Endodermal cell (in vitro differentiated cells): Measurements from ENCODE around the gene ADSS2. TPM values are rescaled to one million over a fixed set of nuclear protein-coding genes. Genes with fewer than 3 reads are reported as not detected.
A peak's percentile ranks its signal among the peaks of the same experiment; 100 is the strongest.
"Not testable (repeated sequence)": the region's sequence is repeated elsewhere in the genome, so short reads cannot be mapped to it uniquely, and the experiment has no call there.

Experiments used
- DNase-seq: peaks from one replicate; pipeline ENCODE4 v3.0.0-alpha.2; 2017
- H3K27ac ChIP-seq: 2 replicates; pipeline ENCODE4 v1.5.1; 2013; ENCODE audit warnings: mild to moderate bottlenecking, low read depth, low read length, moderate library complexity
- H3K27me3 ChIP-seq: 2 replicates; pipeline ENCODE4 v1.6.1; 2013; ENCODE audit warnings: mild to moderate bottlenecking, low read length, moderate library complexity; ENCODE audit not compliant: insufficient read depth, control insufficient read depth, poor library complexity, severe bottlenecking
- H3K36me3 ChIP-seq: 2 replicates; pipeline ENCODE4 v1.7.0; 2013; ENCODE audit warnings: mild to moderate bottlenecking, low read length, moderate library complexity; ENCODE audit not compliant: control insufficient read depth, insufficient read depth
- H3K4me1 ChIP-seq: one replicate; pipeline ENCODE4 v1.7.0; 2013; ENCODE audit warnings: low read length; ENCODE audit not compliant: control insufficient read depth, insufficient read depth
- H3K4me3 ChIP-seq: 2 replicates; pipeline ENCODE4 v1.5.1; 2013; ENCODE audit warnings: mild to moderate bottlenecking, low read length, moderate library complexity
- H3K9ac ChIP-seq: 2 replicates; pipeline ENCODE4 v1.6.1; 2013; ENCODE audit warnings: mild to moderate bottlenecking, low read length, moderate library complexity; ENCODE audit not compliant: poor library complexity, severe bottlenecking; ENCODE audit errors: extremely low read depth
- H3K9me3 ChIP-seq: 2 replicates; pipeline ENCODE4 v1.6.1; 2013; ENCODE audit warnings: mild to moderate bottlenecking, low read length, moderate library complexity; ENCODE audit not compliant: control insufficient read depth
- H3K27ac Mint-ChIP-seq: 2 replicates; pipeline ENCODE4 v1.8.0; 2020; ENCODE audit warnings: mixed read lengths
- H3K27me3 Mint-ChIP-seq: 2 replicates; pipeline ENCODE4 v1.8.0; 2021; ENCODE audit warnings: mild to moderate bottlenecking, mixed read lengths; ENCODE audit not compliant: insufficient read depth
- H3K36me3 Mint-ChIP-seq: 2 replicates; pipeline ENCODE4 v1.8.0; 2020; ENCODE audit warnings: low read depth, mixed read lengths
- H3K4me1 Mint-ChIP-seq: 2 replicates; pipeline ENCODE4 v1.8.0; 2020; ENCODE audit warnings: mixed read lengths
- H3K4me3 Mint-ChIP-seq: 2 replicates; pipeline ENCODE4 v1.8.0; 2020; ENCODE audit warnings: mild to moderate bottlenecking, moderate library complexity, mixed read lengths
- H3K9me3 Mint-ChIP-seq: 2 replicates; pipeline ENCODE4 v1.8.0; 2020; ENCODE audit warnings: mild to moderate bottlenecking, mixed read lengths
- CTCF ChIP-seq: fragments of 200-600 bp; sonication (generic); conservative IDR thresholded peaks from 2 replicates; pipeline ENCODE4 v1.5.0; 2021; ENCODE audit warnings: antibody characterized with exemption, mild to moderate bottlenecking
- WGBS, 2 experiments: methylation state at CpG; one replicate each; pipeline versions ENCODE4 v1.1.5 to v1.1.7; 2013; ENCODE audit warnings: missing lambda C conversion rate in 2 of 2, mixed read lengths in 1 of 2; ENCODE audit not compliant: insufficient coverage in 1 of 2, insufficient read length in 1 of 2; 5-methylcytosine and 5-hydroxymethylcytosine counted together
- total RNA-seq, 2 donors: library from RNA; stranded (reverse); fragmentation: NEBNext Ultra II Directional in 1 of 2; extraction: Animal tissue kit (Norgen Biotek cat#: 25700) in 1 of 2; gene quantifications; 2 replicates in 1 of 2; 3 replicates in 1 of 2; pipeline ENCODE4 v1.2.1, GENCODE V29; 2021

The ADSS2 gene
- total RNA-seq, 2 donors from 2014 or later: 45.9 to 50.2 TPM

DNA sequence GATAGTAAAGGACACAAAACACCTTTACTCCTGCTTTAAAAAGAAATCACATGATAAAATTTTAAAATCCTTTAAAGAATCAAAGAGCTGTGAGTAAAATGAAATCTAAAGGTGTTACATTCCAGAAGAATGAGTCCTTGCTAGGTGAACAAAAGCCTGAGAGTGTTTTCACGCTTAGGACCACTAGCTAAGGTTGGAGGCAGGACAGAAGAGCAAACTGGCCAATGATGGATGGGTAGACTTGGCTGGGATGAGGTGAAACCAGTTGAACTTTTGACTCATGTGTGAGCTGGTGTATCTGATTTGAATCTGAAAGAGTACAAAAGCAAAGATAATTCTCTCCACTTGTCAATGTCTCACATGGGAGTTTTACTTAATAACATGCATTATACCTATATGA is 44.5 kb upstream of the ADSS2 start:
- Histone ChIP-seq H3K9me3 (no peaks in the 10 kb centered on the region), H3K36me3 (no peaks in the 10 kb centered on the region), H3K27ac (no peak overlapping the region), H3K4me1 (no peaks in the 10 kb centered on the region), H3K4me3 (no peak overlapping the region), H3K9ac (no peak overlapping the region), H3K27me3 (no peaks in the 10 kb centered on the region)
- no peak for TF ChIP-seq CTCF
- no peak overlapping the region for H3K27ac Mint-ChIP-seq
- peaks cover 18% of the 10 kb centered on the region for H3K9me3 Mint-ChIP-seq
- H3K36me3 Mint-ChIP-seq: no peaks in the 10 kb centered on the region
- H3K27me3 Mint-ChIP-seq: no peaks in the 10 kb centered on the region
- WGBS, 2 experiments: 49 to 50% methylated on average over 1 of the region's 1 CpG
- no peak overlapping the region for H3K4me3 Mint-ChIP-seq
- peaks cover 11% of the 10 kb centered on the region for H3K4me1 Mint-ChIP-seq
- DNase-seq: peak; percentile 77

- no peak overlapping the region for H3K27ac Mint-ChIP-seq
- no peaks in the 10 kb centered on the region for H3K9me3 ChIP-seq
- peaks cover 4% of the 10 kb centered on the region for H3K9me3 Mint-ChIP-seq
- no peaks in the 10 kb centered on the region for H3K4me1 ChIP-seq
- TF ChIP-seq CTCF: no peak
- no peaks in the 10 kb centered on the region for H3K27me3 Mint-ChIP-seq
- H3K36me3 ChIP-seq: no peaks in the 10 kb centered on the region
- H3K4me1 Mint-ChIP-seq: peaks cover 11% of the 10 kb centered on the region
- no peak overlapping the region for H3K4me3 ChIP-seq
- H3K27me3 ChIP-seq: no peaks in the 10 kb centered on the region
- H3K9ac ChIP-seq: no peak overlapping the region
- WGBS, 2 experiments: 100% methylated on average over 1 of the region's 2 CpGs; no CpG with 5 or more reads in 1 of the 2 experiments
- H3K36me3 Mint-ChIP-seq: no peaks in the 10 kb centered on the region
- H3K4me3 Mint-ChIP-seq: no peak overlapping the region
- no peak overlapping the region for H3K27ac ChIP-seq
- DNase-seq: no peak
These were observed 42.9 kb upstream of the ADSS2 start for GRCh38 chr1:244494653-244495052.

GRCh38 chr1:244484971-244485370 is 33.3 kb upstream of the ADSS2 start:
- not testable (repeated sequence) for H3K36me3 ChIP-seq, H3K9me3 Mint-ChIP-seq, H3K4me3 Mint-ChIP-seq, H3K27ac Mint-ChIP-seq, H3K9me3 ChIP-seq, H3K9ac ChIP-seq, DNase-seq, H3K4me3 ChIP-seq, H3K36me3 Mint-ChIP-seq, H3K27ac ChIP-seq, H3K27me3 ChIP-seq, H3K4me1 Mint-ChIP-seq, H3K4me1 ChIP-seq, H3K27me3 Mint-ChIP-seq
- 53% methylated on average over 3 of the region's 3 CpGs; no CpG with 5 or more reads in 1 of the 2 experiments for WGBS, 2 experiments

DNA sequence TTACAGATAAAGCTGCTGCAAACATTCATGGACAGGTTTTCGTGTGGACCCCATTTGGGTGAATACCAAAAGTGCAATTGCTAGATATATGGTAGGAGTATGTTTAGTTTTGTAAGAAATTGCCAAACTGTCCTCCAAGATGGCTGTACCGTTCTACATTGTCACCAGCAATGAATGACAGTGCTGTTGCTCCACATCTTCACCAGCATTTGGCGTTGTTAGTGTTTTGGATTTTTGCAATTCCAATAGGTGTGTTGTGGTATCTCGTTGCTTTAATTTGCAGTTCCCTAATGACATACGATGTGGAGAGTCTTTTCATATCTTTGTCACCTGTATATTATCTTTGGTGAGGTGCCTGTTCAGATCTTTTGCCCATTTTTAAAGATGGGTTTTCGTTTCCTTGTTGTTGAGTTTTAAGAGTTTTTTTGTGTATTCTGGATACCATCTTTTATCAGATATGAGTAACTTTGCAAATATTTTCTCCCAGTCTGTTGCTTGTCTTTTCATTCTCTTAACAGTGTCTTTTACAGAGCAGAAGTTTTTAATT is 21.4 kb upstream of the ADSS2 start:
- H3K36me3 Mint-ChIP-seq: no peaks in the 10 kb centered on the region
- H3K9me3 Mint-ChIP-seq: peaks cover 5% of the 10 kb centered on the region
- Histone ChIP-seq H3K4me1 (no peaks in the 10 kb centered on the region), H3K27me3 (no peaks in the 10 kb centered on the region), H3K9me3 (no peaks in the 10 kb centered on the region), H3K36me3 (no peaks in the 10 kb centered on the region), H3K9ac (no peak overlapping the region), H3K27ac (no peak overlapping the region), H3K4me3 (no peak overlapping the region)
- WGBS, 2 experiments: 86 to 94% methylated on average over 4 to 6 of the region's 6 CpGs
- no peaks in the 10 kb centered on the region for H3K4me1 Mint-ChIP-seq
- no peak overlapping the region for H3K4me3 Mint-ChIP-seq
- TF ChIP-seq CTCF: no peak
- H3K27me3 Mint-ChIP-seq: no peaks in the 10 kb centered on the region
- no peak overlapping the region for H3K27ac Mint-ChIP-seq
- no peak for DNase-seq
